ENCODE data around the gene TIAM2. TPM values are rescaled to one million over a fixed set of nuclear protein-coding genes. Genes with fewer than 3 reads are reported as not detected.
"Not testable (repeated sequence)": the region's sequence is repeated elsewhere in the genome, so short reads cannot be mapped to it uniquely, and the experiment has no call there.

TIAM2 gene
- total and polyA plus RNA-seq, 12 donors = 4.0 to 24.7 (median 8.8) TPM

- H3K27ac ChIP-seq = no peak overlapping the region
- H3K27me3 ChIP-seq = no peaks in the 10 kb centered on the region
- H3K4me3 ChIP-seq = no peak overlapping the region
- no peak for DNase-seq
- no peaks in the 10 kb centered on the region for H3K36me3 ChIP-seq (replicated peaks in 1 of 2)
- no peaks in the 10 kb centered on the region for H3K9me3 ChIP-seq (replicated peaks in 1 of 3)
- intact Hi-C loops (cut with DNase I) = loop anchor here in 1 of 2 donors (5.0 kb wide), 1 partner anchor 64 kb away; no protein-coding TSS in a partner anchor
- WGBS, 4 donors = 31 to 50% (median 33%) methylated on average over 5 of the region's 5 CpGs
- H3K4me1 ChIP-seq (replicated peaks in 1 of 2) = no peaks in the 10 kb centered on the region
- no peak for TF ChIP-seq CTCF (IDR thresholded peaks at IDR 0.05)
- no peak for TF ChIP-seq POLR2A (IDR thresholded peaks at IDR 0.05)
Measured at GRCh38 chr6:155183095-155183494, 188.0 kb downstream of the TIAM2 start.

GRCh38 chr6:155185041-155185440, 189.9 kb downstream of the TIAM2 start:
- DNase-seq; H3K27me3 ChIP-seq; H3K9me3 ChIP-seq (replicated peaks in 1 of 3); H3K36me3 ChIP-seq (replicated peaks in 1 of 2); intact Hi-C loops (cut with DNase I); H3K4me3 ChIP-seq; H3K27ac ChIP-seq; H3K4me1 ChIP-seq (replicated peaks in 1 of 2): not testable (repeated sequence)
- WGBS, 4 donors = 93 to 98% (median 95%) methylated on average over 9 of the region's 9 CpGs

- intact Hi-C loops (cut with DNase I) = no loop called here
- DNase-seq = no peak
- 90 to 95% (median 92%) methylated on average over 6 of the region's 6 CpGs for WGBS, 4 donors
- H3K27ac ChIP-seq = no peak overlapping the region
- H3K9me3 ChIP-seq (replicated peaks in 1 of 3) = no peaks in the 10 kb centered on the region
- H3K4me3 ChIP-seq = no peak overlapping the region
- TF ChIP-seq CTCF (IDR thresholded peaks at IDR 0.05) = no peak
- no peak for TF ChIP-seq POLR2A (IDR thresholded peaks at IDR 0.05)
- H3K4me1 ChIP-seq (replicated peaks in 1 of 2) = no peaks in the 10 kb centered on the region
- no peaks in the 10 kb centered on the region for H3K36me3 ChIP-seq (replicated peaks in 1 of 2)
- no peaks in the 10 kb centered on the region for H3K27me3 ChIP-seq
Measured at GRCh38 chr6:155185544-155185943, 190.4 kb downstream of the TIAM2 start.

GRCh38 chr6:155186052-155186658, 191.0 kb downstream of the TIAM2 start:
- Histone ChIP-seq H3K4me3 (no peak overlapping the region), H3K27me3 (no peaks in the 10 kb centered on the region), H3K27ac (no peak overlapping the region), H3K36me3 (replicated peaks in 1 of 2) (no peaks in the 10 kb centered on the region), H3K4me1 (replicated peaks in 1 of 2) (no peaks in the 10 kb centered on the region), H3K9me3 (replicated peaks in 1 of 3) (no peaks in the 10 kb centered on the region)
- TF ChIP-seq CTCF (IDR thresholded peaks at IDR 0.05) (no peak), POLR2A (IDR thresholded peaks at IDR 0.05) (no peak)
- WGBS, 4 donors = 71 to 74% (median 73%) methylated on average over 6 of the region's 6 CpGs
- no peak for DNase-seq
- intact Hi-C loops (cut with DNase I) = no loop called here

- 56 to 66% (median 58%) methylated on average over 2 of the region's 2 CpGs for WGBS, 4 donors
- intact Hi-C loops (cut with DNase I) = no loop called here
- no peak overlapping the region for H3K4me3 ChIP-seq
- H3K4me1 ChIP-seq (replicated peaks in 1 of 2) = no peaks in the 10 kb centered on the region
- TF ChIP-seq POLR2A (IDR thresholded peaks at IDR 0.05) (no peak), CTCF (IDR thresholded peaks at IDR 0.05) (no peak)
- no peaks in the 10 kb centered on the region for H3K27me3 ChIP-seq
- H3K36me3 ChIP-seq (replicated peaks in 1 of 2) = no peaks in the 10 kb centered on the region
- no peak for DNase-seq
- H3K9me3 ChIP-seq (replicated peaks in 1 of 3) = no peaks in the 10 kb centered on the region
- H3K27ac ChIP-seq = no peak overlapping the region
Measured at GRCh38 chr6:155187106-155187505, 192.0 kb downstream of the TIAM2 start.

All from adrenal gland (tissue), 12 donors.